Stimulated activated CD8-positive, alpha-beta memory T cell treated with anti-CD3 and anti-CD28 coated beads, Interleukin-15, amount 100 ng/mL, for 4 hours (primary cell): ENCODE measurements around the gene ADAM29.
"Not testable (repeated sequence)": the region's sequence is repeated elsewhere in the genome, so short reads cannot be mapped to it uniquely, and the experiment has no call there.

Experiments used
- DNase-seq, 2 donors: peaks; one replicate each; pipeline ENCODE4 v3.0.0-alpha.2; 2020; ENCODE audit warnings: low read depth in 2 of 2

The ADAM29 gene

GRCh38 chr4:174948826-174949225, 30.7 kb downstream of the ADAM29 start:
- DNase-seq = no peak

GRCh38 chr4:174972911-174973310, 54.8 kb downstream of the ADAM29 start:
- no peak for DNase-seq

- DNase-seq = no peak
Measured at GRCh38 chr4:174973336-174973735, 55.2 kb downstream of the ADAM29 start.

- DNase-seq = no peak
Measured at GRCh38 chr4:174983128-174983750, 65.1 kb downstream of the ADAM29 start.

GRCh38 chr4:174983870-174984269, 65.7 kb downstream of the ADAM29 start:
- DNase-seq = not testable (repeated sequence)

GRCh38 chr4:174989791-174990190, 71.6 kb downstream of the ADAM29 start:
- no peak for DNase-seq

GRCh38 chr4:174993916-174994315, 75.8 kb downstream of the ADAM29 start:
- DNase-seq = no peak

GRCh38 chr4:174996079-174996478, 77.9 kb downstream of the ADAM29 start:
- no peak for DNase-seq

GRCh38 chr4:174999407-174999806, 81.2 kb downstream of the ADAM29 start:
- no peak for DNase-seq

- DNase-seq = no peak
Measured at GRCh38 chr4:175017751-175018150, 99.6 kb downstream of the ADAM29 start.

- DNase-seq = not testable (repeated sequence)
Measured at GRCh38 chr4:175019447-175019846, 101.3 kb downstream of the ADAM29 start.
